Natural killer cell (primary cell): Measurements from ENCODE around the gene SPG11. TPM values are rescaled to one million over a fixed set of nuclear protein-coding genes. Genes with fewer than 3 reads are reported as not detected.
A peak's percentile ranks its signal among the peaks of the same experiment; 100 is the strongest.

Experiments used
- ATAC-seq, 3 donors: fragments of 150-1000 bp in 2 of 3; fragments of 200-7000 bp in 1 of 3; cut with Tn5 transposase; 1 replicate in 1 of 3; 2 replicates in 2 of 3; pipeline ENCODE4 v1.10.0; 2021; ENCODE audit warnings: mild to moderate bottlenecking in 2 of 3, moderate library complexity in 2 of 3
- DNase-seq, 2 donors: peaks; one replicate each; pipeline versions ENCODE4 v3.0.0 to v3.0.0-alpha.2; 2013 to 2021; ENCODE audit warnings: mixed read lengths in 1 of 2
- H3K27ac ChIP-seq: one replicate; pipeline ENCODE4 v1.5.1; 2013; ENCODE audit warnings: mild to moderate bottlenecking, low read length
- H3K27me3 ChIP-seq: one replicate; pipeline ENCODE4 v1.6.1; 2013; ENCODE audit warnings: low read length; ENCODE audit not compliant: control insufficient read depth, insufficient read depth
- H3K36me3 ChIP-seq: one replicate; pipeline ENCODE4 v1.6.1; 2013; ENCODE audit warnings: low read length; ENCODE audit not compliant: control insufficient read depth, insufficient read depth
- H3K4me1 ChIP-seq: one replicate; pipeline ENCODE4 v1.6.1; 2013; ENCODE audit warnings: low read length; ENCODE audit not compliant: control insufficient read depth, insufficient read depth
- H3K4me3 ChIP-seq: one replicate; pipeline ENCODE4 v1.5.1; 2013; ENCODE audit warnings: low read length
- H3K9me3 ChIP-seq: one replicate; pipeline ENCODE4 v1.6.1; 2013; ENCODE audit warnings: low read length; ENCODE audit not compliant: control insufficient read depth, insufficient read depth
- H3K27ac Mint-ChIP-seq, 2 donors: one replicate each; pipeline ENCODE4 v1.8.0; 2022; ENCODE audit warnings: mild to moderate bottlenecking in 2 of 2, mixed read lengths in 2 of 2, moderate library complexity in 1 of 2
- H3K27me3 Mint-ChIP-seq, 2 donors: one replicate each; pipeline ENCODE4 v1.8.0; 2022; ENCODE audit warnings: low read depth in 2 of 2, mixed read lengths in 2 of 2
- H3K36me3 Mint-ChIP-seq: one replicate; pipeline ENCODE4 v1.8.0; 2022; ENCODE audit warnings: mixed read lengths
- H3K4me1 Mint-ChIP-seq, 2 donors: one replicate each; pipeline ENCODE4 v1.8.0; 2022; ENCODE audit warnings: mixed read lengths in 2 of 2
- H3K4me3 Mint-ChIP-seq: one replicate; pipeline ENCODE4 v1.8.0; 2022; ENCODE audit warnings: mild to moderate bottlenecking, moderate library complexity, mixed read lengths
- H3K9me3 Mint-ChIP-seq, 2 donors: one replicate each; pipeline ENCODE4 v1.8.0; 2022; ENCODE audit warnings: mixed read lengths in 2 of 2
- CTCF ChIP-seq: fragments of 200-600 bp; IDR thresholded peaks from one replicate; pipeline ENCODE4 v1.8.0; 2022; ENCODE audit warnings: antibody characterized with exemption
- WGBS: methylation state at CpG from one replicate; pipeline ENCODE4 v1.1.7; 2013; ENCODE audit warnings: missing lambda C conversion rate; ENCODE audit not compliant: insufficient coverage; 5-methylcytosine and 5-hydroxymethylcytosine counted together
- intact Hi-C: fragments of 100-400 bp; cut with micrococcal nuclease; formaldehyde crosslinking; loops from one replicate; pipeline ENCODE4 v1.14.2; 2022
- total RNA-seq, 4 donors: library from RNA; stranded (reverse); fragments of 120-200 nt in 1 of 4; gene quantifications; one replicate each; pipeline versions ENCODE4 v1.2.3 to v1.2.4, GENCODE V29; 2013 to 2022

SPG11 gene
- total RNA-seq, 3 donors from 2014 or later (not counting 1 experiment from before 2014, with no cell fraction given), result 123 to 154 (median 153) TPM

GRCh38 chr15:44676676-44677075 is 13.2 kb upstream of the SPG11 start:
- TF ChIP-seq CTCF, result no peak
- H3K4me3 ChIP-seq, result peak overlapping the region; percentile 33
- H3K27ac ChIP-seq, result peak overlapping the region; percentile 97

DNA sequence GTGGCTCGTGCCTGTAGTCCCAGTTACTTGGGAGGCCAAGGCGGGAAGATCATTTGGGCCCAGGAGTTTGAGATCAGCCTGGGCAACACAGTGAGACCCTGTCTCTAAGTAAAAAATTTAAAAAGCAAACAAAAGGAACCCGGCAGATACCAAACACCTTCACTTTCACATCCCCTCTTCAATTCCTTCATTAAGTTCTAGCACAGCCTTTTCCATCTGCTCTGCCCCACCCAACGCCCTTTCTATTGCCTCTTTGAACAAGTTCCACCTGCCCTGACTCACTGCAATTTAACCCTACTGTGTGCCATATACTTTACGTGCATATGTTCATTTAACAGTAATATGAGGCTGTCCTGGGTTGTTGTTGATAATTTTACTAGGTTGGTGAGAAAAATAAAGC is 12.4 kb upstream of the SPG11 start:
- intact Hi-C loops, result loop anchor here (2.0 kb wide), 1 partner anchor 51 kb away; no protein-coding TSS in a partner anchor
- H3K4me3 Mint-ChIP-seq, result peak overlapping the region; percentile 90
- H3K4me3 ChIP-seq, result peak overlapping the region; percentile 33

More at GRCh38 chr15:44676676-44677075, 13.2 kb upstream of the SPG11 start:
- H3K4me1 Mint-ChIP-seq, result peaks cover 76% of the 10 kb centered on the region in 2 donors
- H3K36me3 ChIP-seq, result no peaks in the 10 kb centered on the region
- intact Hi-C loops, result loop anchor here (1.0 to 2.0 kb wide), 4 partner anchors 10 to 50 kb away; partner anchors contain the start of genes B2M, PATL2 and SPG11
- DNase-seq (peak; percentile 57 to 59), ATAC-seq (peak; percentile 73 to 76 (median 74))
- 15% methylated on average over 7 of the region's 7 CpGs for WGBS
- H3K9me3 Mint-ChIP-seq, result peaks cover 2 to 8% of the 10 kb centered on the region in 2 donors
- no peaks in the 10 kb centered on the region for H3K27me3 Mint-ChIP-seq
- peak overlapping the region; percentile 76 to 84 for H3K27ac Mint-ChIP-seq
- no peaks in the 10 kb centered on the region for H3K27me3 ChIP-seq
- H3K4me1 ChIP-seq, result peaks cover 90% of the 10 kb centered on the region
- peaks cover 7% of the 10 kb centered on the region for H3K9me3 ChIP-seq
- H3K4me3 Mint-ChIP-seq, result peak overlapping the region; percentile 90
- peaks cover 6% of the 10 kb centered on the region for H3K36me3 Mint-ChIP-seq

GRCh38 chr15:44673639-44674038 is 10.2 kb upstream of the SPG11 start:
- Mint-ChIP-seq H3K27me3 (no peaks in the 10 kb centered on the region), H3K9me3 (no peaks in the 10 kb centered on the region), H3K4me3 (no peak overlapping the region), H3K27ac (peak overlapping the region; percentile 12 to 22), H3K4me1 (peaks cover 58 to 61% of the 10 kb centered on the region in 2 donors), H3K36me3 (no peaks in the 10 kb centered on the region)
- peaks cover 6% of the 10 kb centered on the region for H3K36me3 ChIP-seq
- ATAC-seq (no peak), DNase-seq (no peak)
- H3K27ac ChIP-seq, result no peak overlapping the region
- no peak for TF ChIP-seq CTCF
- no peaks in the 10 kb centered on the region for H3K9me3 ChIP-seq
- 98% methylated on average over 2 of the region's 2 CpGs for WGBS
- H3K4me1 ChIP-seq, result peaks cover 70% of the 10 kb centered on the region
- no peak overlapping the region for H3K4me3 ChIP-seq
- intact Hi-C loops, result no loop called here
- H3K27me3 ChIP-seq, result no peaks in the 10 kb centered on the region

More for the DNA sequence above, 12.4 kb upstream of the SPG11 start:
- H3K36me3 Mint-ChIP-seq, result no peaks in the 10 kb centered on the region
- peak overlapping the region; percentile 76 to 84 for H3K27ac Mint-ChIP-seq
- H3K27me3 Mint-ChIP-seq, result no peaks in the 10 kb centered on the region
- Histone ChIP-seq H3K36me3 (no peaks in the 10 kb centered on the region), H3K9me3 (peaks cover 7% of the 10 kb centered on the region), H3K27me3 (no peaks in the 10 kb centered on the region), H3K27ac (peak overlapping the region; percentile 97), H3K4me1 (peaks cover 89% of the 10 kb centered on the region)
- TF ChIP-seq CTCF, result no peak
- no peak for ATAC-seq
- peaks cover 2 to 8% of the 10 kb centered on the region in 2 donors for H3K9me3 Mint-ChIP-seq
- peaks cover 69 to 71% of the 10 kb centered on the region in 2 donors for H3K4me1 Mint-ChIP-seq
- no peak for DNase-seq
- 60% methylated on average over 4 of the region's 5 CpGs for WGBS
